GM23248 (cell line): ENCODE measurements around the gene LMOD2.

Experiments
- EZH2 ChIP-seq: fragments of 200-600 bp; sonication (generic); IDR thresholded peaks from 2 replicates; pipeline ENCODE4 v1.6.1; 2018; ENCODE audit warnings: antibody characterized with exemption, mild to moderate bottlenecking; ENCODE audit not compliant: insufficient read depth, poor library complexity, severe bottlenecking
- EZH2phosphoT487 ChIP-seq: fragments of 200-600 bp; sonication (generic); IDR thresholded peaks from 2 replicates; pipeline ENCODE4 v1.6.1; 2018; ENCODE audit warnings: antibody characterized with exemption, moderate library complexity, mild to moderate bottlenecking, low read depth; ENCODE audit not compliant: insufficient read depth

GRCh38 chr7:123643495-123644441 is 11.9 kb upstream of the LMOD2 start:
- TF ChIP-seq EZH2phosphoT487 (no peak), EZH2 (no peak)
